ENCODE data around the gene MINDY4.

DNA sequence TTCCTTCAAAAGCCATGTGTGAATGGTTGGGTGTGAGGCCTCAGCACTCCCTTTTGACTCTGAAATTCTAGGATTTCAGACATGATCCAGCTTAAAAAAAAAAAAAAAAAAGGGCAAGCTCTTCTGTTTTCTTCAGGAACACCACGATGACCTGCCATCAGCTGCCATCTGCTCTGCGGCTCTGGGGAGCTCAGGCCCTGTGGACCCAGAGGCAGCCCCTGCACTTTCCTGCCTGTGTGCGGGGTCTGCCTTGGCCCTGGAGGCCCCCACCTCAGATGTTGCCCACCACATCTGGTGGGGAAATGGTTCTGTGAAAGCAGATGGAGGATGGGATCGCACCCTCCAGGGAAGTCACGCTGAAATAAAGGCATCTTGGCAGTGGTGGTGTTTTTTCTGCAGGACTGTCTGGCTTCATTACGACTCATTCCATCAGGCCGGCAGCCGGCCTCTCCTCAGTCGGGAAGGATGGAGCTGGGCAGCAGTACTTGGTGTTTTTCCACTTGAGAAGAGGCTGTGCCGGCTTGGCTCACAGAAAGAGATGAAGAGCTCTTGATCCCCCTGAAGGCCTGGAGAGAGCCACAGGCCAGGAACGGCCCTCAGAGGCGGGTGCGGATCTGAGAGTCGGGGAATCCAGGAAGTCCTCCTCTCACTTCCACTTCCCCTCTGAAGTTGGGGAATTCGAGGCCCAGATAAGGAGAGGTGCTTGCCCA lies 74.4 kb downstream of the MINDY4 start:
- no peak for TF ChIP-seq CTCF (IDR thresholded peaks at IDR 0.05)
- no peak for TF ChIP-seq POLR2AphosphoS5 (IDR thresholded peaks at IDR 0.05)
